LoVo (cell line): Measurements from ENCODE around the gene CFLAR.

ENCODE experiments used
- DNase-seq: peaks from one replicate; pipeline ENCODE4 v3.0.0-alpha.2; 2016; ENCODE audit warnings: low spot score

Gene CFLAR

GRCh38 chr2:201219328-201220096 is 103.5 kb downstream of the CFLAR start:
- peak; percentile 42 for DNase-seq

- DNase-seq = peak; percentile 32
Observed at GRCh38 chr2:201220102-201220570, 104.2 kb downstream of the CFLAR start.

- DNase-seq = no peak
Observed at GRCh38 chr2:201223089-201224073, 107.4 kb downstream of the CFLAR start.
